Skeletal muscle cell (primary cell): Measurements from ENCODE around the gene ERBB4.

Experiments used
- DNase-seq: peaks from one replicate; pipeline ENCODE4 v3.0.0-alpha.2; 2010; ENCODE audit warnings: low read depth
- H3K4me3 ChIP-seq: 2 replicates; pipeline ENCODE4 v1.5.1; 2011; ENCODE audit warnings: low read depth, mild to moderate bottlenecking, control low read depth, low read length, moderate library complexity

Gene ERBB4

DNA sequence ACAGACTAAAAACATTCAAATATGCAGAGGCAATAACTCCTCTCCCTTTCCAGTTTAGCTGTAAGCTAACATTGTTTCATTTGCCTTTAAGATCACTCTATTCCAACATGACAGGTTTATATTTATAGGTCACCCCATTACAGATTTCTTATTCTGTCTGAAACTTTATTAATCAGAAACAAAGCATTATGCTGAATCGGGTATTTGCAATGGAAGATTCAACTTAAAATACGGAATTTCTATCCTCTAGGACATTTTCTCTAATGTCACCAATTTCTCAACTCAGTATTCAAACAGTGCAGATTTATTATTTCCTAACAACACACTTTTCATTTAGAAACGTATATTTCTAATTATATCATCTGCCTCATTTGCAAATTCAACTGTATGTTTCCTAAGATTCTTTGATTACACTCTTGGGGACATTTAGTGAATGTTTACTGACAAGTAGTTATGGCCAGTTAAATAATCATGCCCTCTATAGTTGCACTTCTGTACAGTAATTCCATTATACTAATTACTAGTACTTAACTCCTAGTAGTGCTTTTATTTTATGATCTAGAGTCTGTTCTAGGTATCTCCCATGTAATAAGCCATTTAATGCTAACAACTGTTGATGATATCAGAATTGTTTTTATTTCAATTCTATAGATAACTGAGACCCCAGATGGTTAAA, 358.1 kb downstream of the ERBB4 start:
- DNase-seq = no peak
- H3K4me3 ChIP-seq = no peak overlapping the region

DNA sequence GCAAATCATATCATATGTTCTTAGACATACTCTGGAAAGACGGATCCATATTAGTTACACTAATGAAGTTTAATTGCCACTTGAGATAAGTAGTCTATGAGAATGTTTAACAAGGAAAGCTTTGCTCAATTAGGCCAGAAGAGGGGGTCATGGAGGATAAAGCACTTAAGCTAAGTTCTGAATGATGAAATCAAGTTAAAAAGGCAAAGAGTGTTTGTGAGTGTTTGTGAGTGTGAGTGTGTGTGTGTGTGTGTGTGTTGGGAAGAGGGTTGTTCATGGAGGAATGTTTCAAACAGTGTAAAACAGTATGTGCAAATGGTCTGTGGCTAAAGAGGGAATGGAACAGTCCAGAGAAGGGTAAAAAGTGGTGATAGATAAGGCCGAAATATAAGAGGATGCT, 360.9 kb downstream of the ERBB4 start:
- no peak for DNase-seq
- H3K4me3 ChIP-seq = no peak overlapping the region

DNA sequence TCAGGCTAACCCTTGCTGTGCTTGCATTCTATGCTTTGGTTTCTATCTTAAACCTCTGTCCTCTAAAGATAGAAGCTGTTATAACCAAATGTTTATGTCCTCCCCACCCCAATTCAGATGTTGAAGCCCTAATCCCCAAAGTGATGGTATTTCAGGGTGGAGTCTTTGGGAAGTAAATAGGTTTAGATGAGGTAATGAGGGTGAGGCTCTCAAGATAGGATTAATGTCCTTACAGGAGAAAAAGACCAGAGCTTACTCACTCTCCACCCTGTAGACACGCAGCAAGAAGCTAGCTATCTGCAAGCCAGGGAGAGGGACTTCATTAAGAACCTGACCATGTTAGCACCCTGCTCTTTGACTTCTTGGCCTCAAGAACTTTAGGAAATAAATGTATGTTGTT, 362.5 kb downstream of the ERBB4 start:
- DNase-seq = no peak
- no peak overlapping the region for H3K4me3 ChIP-seq

DNA sequence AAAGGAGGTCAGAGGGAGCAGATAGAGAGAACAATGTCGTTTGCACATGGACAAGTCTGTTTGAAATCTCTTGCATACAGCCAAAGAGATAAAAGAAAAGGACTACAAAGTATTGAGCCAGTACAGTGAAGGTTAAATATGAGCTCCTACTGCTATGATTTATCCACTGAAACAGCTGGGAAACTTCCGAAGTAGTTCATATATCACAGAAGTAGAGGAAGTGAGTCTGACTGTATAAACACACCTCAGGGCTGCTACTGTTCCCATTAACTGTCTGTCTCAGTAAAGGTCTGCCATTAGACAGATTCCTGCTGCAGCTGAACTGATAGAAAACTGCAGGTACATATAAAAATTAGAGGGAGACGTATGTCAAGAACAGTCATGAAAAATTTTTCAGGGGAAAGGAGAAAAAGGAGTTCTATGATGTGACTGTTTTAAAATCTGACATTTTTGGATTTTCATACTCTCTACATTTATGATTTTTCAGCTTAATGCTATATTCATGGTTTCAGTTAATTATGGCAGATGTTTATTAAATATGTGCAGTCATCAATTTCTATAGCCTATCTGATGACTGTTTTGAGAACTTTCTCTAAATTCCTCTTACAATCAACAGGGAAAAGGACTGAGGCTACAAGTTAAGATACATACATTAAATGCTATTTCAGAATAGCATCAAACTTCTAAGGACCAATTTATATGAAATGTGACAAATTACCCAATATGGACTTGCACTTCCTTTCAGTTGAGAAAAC, 364.7 kb downstream of the ERBB4 start:
- no peak overlapping the region for H3K4me3 ChIP-seq
- DNase-seq = no peak

DNA sequence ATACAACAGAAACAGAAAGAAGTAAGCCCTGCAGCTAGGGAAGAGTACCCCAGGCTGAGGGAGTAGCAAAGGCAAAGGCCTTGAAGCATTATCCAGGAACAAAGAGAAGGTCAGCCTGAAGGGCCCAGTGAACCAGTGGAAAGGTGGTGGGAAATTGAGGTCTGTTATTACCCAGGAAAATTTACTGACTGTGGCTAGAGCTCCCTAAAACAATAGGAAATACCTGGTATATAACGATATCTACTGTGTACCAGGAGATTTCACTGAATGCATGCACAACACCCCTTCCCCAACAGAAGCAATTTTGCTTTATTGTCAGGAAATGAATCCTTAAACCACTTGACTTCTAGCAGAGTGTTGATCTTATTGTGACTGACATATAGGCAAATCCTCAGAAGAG, 365.3 kb downstream of the ERBB4 start:
- H3K4me3 ChIP-seq = no peak overlapping the region
- no peak for DNase-seq

DNA sequence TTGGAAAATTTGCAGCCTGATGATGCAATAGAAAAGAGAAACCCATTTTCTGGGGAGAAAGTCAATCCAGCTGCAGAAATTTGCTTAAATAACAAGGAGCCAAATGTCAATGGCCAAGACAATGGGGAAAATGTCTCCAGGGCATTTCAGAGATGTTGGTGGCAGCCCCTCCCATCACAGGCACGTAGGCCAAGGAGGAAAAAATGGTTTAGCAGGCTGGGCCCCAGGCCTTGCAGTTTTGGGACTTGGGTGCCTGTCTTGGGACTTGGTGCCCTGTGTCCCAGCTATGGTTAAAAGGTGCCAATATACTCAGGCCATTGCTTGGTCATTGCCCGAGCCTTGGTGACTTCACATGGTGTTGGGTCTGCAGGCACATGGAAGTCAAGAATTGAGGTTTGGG, 368.2 kb downstream of the ERBB4 start:
- no peak for DNase-seq
- no peak overlapping the region for H3K4me3 ChIP-seq

GRCh38 chr2:212158081-212158480, 380.5 kb downstream of the ERBB4 start:
- peak; percentile 22 for DNase-seq
- no peak overlapping the region for H3K4me3 ChIP-seq

DNA sequence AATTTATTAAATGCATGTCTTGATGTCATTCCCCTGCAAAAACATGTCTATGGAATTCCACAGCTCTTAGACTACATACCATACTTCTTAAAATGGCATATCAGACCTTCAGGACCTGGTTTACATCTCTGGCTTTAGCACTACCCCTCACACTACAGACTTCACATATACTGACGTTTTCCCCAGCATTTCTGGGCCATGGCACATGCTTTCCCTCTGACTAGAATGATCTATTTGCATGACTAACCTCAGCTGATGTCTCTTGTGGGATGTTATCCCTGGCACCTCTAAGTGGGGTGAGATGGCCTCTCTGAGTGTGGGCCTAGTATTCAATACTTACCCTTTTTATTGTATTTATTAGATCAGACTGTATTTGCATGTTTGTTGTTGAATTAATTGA, 381.6 kb downstream of the ERBB4 start:
- H3K4me3 ChIP-seq = no peak overlapping the region
- DNase-seq = peak; percentile 82

DNA sequence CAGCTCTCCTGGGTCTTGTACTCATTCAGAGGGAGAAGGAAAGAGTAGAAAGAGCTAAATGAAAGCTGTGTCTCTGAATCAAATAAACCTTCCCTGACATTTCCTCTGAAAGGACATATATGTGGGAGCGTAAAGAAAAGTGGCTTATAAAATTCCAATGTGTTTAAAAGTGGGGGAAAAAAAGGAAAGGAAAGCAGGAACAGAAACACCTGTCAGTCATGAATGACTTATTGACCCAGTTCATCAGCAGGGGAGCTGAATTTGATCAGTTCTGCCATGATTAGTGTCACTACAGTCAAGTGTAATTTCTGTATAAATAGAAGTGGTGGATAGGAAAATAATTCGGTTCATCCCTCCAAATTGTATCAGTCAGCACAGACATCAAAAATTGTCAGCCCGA, 382.5 kb downstream of the ERBB4 start:
- H3K4me3 ChIP-seq = no peak overlapping the region
- no peak for DNase-seq

DNA sequence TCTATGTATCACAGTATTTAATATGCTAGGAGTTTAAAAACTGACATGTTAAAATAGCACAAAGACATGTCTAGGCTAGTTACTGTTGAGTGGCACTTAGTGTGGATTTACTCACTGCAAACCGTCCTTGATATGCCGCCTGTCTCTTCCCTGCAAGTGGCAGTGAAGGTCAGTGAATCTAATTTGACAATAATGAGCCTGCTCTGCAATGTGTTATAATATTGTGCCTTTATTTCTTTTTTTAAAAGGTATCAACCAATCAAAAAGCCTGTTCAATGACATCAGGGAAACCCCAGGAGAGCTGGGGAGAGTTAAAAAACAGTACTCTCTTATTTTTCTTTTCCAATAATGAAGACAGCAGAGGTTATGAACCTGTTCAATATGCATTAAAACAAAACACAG, 384.1 kb downstream of the ERBB4 start:
- no peak for DNase-seq
- H3K4me3 ChIP-seq = no peak overlapping the region

DNA sequence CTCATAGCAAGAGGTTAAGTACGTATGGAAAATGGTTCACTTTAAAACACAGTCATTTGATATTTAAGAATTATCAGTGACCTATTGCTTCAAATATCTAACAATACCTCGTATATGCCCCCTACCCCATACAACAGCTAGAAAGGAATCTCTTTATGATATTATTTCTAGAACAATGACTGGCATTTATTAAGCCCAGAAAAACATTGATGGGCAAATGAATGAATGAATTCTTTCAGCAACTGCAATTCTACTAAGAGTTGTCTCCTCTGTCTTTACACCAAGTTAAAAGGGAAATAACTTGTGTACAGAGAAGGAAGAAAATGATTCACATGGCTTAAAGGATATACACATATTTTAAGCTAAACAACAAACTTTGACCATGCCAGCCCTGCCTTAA, 384.7 kb downstream of the ERBB4 start:
- no peak overlapping the region for H3K4me3 ChIP-seq

DNA sequence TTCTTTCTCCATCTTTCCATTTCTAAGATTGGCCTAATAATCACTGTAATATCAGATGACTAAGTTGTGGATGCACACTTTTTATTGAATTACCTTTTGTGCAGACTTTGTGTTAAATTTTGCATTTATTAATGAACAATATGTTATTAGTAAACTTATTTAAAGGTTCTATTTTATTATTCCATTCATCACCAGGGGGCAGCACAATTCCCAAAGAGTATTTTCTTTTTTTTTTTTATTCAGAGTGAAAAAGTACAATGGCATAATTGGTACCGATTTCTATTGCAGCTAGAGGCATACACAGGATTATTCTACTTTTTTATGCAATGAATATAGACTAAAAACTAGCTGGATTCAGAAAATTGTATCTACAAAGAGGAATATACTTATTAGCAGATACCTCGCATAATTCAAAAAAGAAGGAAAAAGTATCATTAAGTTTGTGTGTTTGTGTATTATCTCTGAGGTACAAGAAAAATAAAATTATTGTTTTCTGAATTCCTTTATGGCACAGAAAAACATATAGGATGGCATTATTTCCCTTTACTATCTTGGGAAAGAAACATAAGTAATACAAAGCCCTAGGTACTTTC, 390.6 kb downstream of the ERBB4 start:
- no peak for DNase-seq
- no peak overlapping the region for H3K4me3 ChIP-seq

More for the DNA sequence above, 384.7 kb downstream of the ERBB4 start:
- DNase-seq = no peak

DNA sequence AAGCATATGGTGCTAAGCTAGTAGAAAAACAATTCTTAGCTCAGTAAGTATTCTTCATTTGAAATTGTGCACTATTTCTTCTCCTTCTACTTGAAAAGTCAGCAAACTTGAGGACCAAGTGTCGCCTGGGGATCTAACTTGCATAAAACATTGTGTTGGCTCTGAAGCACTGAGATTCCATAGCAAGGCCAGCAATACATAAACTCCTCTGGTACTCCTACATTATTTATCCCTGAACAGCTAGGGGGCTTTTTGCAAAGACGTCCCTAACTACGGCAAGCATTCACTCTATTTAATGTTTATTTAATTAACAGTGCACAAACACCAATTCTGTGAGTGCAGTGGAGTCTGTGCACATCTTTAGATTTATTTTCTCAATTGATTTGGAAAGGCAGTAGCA, 392.2 kb downstream of the ERBB4 start:
- no peak overlapping the region for H3K4me3 ChIP-seq
- no peak for DNase-seq

- peak; percentile 43 for DNase-seq
These were observed 393.5 kb downstream of the ERBB4 start for GRCh38 chr2:212145121-212145520.

GRCh38 chr2:212142631-212143030, 396.0 kb downstream of the ERBB4 start:
- H3K4me3 ChIP-seq = no peak overlapping the region
- DNase-seq = no peak

More at GRCh38 chr2:212145121-212145520, 393.5 kb downstream of the ERBB4 start:
- no peak overlapping the region for H3K4me3 ChIP-seq

DNA sequence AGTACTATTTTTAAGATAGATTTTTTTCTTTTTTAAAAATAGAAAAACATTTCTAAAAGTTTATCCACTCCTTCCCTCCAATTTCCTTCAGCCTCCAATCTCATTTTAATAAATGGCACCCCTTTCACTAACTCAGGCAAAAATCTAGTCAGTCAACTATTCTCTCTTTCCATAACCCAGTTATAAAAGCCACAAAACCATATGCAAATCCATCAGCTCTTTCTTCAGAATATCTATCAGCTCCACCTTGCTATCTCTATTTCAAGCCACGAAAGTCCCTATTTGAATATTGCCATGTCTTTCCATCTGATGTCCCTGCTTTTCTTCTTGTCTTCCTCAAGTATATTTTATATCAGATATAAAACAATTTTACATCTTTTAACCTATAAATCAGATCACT, 397.1 kb downstream of the ERBB4 start:
- no peak for DNase-seq
- H3K4me3 ChIP-seq = no peak overlapping the region

- no peak for DNase-seq
These were observed 402.3 kb downstream of the ERBB4 start for GRCh38 chr2:212136216-212136795.

DNA sequence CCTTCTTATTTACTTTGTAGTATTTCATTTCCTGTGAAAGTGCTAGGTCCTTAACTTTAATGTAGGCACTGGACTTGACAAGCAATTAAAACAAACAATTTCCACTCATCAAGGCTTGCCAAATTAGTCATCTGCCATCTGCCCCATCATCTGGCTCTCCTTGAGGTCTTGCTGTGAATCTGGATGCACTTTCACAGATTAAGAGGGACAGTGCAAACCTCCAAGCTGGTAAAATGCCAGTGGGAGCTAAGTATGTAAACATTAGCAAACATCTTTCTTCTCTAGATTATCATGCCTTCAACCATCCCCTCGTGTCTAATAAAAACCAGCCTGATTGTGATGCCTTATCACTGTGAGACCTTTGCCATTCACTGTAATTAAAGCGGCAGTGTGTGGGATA, 402.9 kb downstream of the ERBB4 start:
- DNase-seq = no peak
- H3K4me3 ChIP-seq = no peak overlapping the region

More at GRCh38 chr2:212136216-212136795, 402.3 kb downstream of the ERBB4 start:
- H3K4me3 ChIP-seq = no peak overlapping the region

DNA sequence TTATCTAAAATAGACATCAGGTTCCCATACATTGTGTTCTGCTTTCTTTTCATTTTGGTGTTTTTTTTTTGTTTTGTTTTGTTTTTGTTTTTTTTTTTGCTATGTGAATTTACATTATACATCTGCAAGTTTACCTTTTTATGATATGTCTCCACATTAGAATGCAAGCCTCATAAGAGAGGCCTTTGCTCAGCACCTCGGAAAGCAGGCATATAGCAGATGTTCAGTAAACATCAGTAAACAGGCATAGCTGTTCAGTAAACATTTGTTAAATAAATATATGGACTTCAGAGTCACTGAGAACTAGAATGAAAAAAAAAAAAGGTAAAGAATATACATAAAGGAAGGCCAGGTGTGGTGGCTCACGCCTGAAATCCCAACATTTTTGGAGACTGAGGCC, 405.3 kb downstream of the ERBB4 start:
- H3K4me3 ChIP-seq = no peak overlapping the region
- no peak for DNase-seq

- DNase-seq = no peak
These were observed 414.0 kb downstream of the ERBB4 start for GRCh38 chr2:212124598-212124997.

More at GRCh38 chr2:212124598-212124997, 414.0 kb downstream of the ERBB4 start:
- no peak overlapping the region for H3K4me3 ChIP-seq
